HFF-Myc (cell line): ENCODE data around the gene KXD1.

Source experiments
- DNase-seq: peaks from one replicate; pipeline ENCODE4 v3.0.0-alpha.2; 2011; ENCODE audit warnings: low read depth; ENCODE audit errors: extremely low read depth
- H3K4me3 ChIP-seq: replicated peaks from 2 replicates; pipeline ENCODE4 v1.5.1; 2011; ENCODE audit warnings: low read depth, mild to moderate bottlenecking, control low read depth, low read length
- CTCF ChIP-seq: IDR thresholded peaks from 2 replicates; pipeline ENCODE4 v1.5.1; 2012; ENCODE audit warnings: mild to moderate bottlenecking, low read depth, low read length, control low read depth; ENCODE audit errors: missing control alignments

Gene KXD1

GRCh38 chr19:18617562-18617961 is 59.9 kb downstream of the KXD1 start:
- no peak for DNase-seq
- no peak for TF ChIP-seq CTCF
- no peak overlapping the region for H3K4me3 ChIP-seq

GRCh38 chr19:18618236-18618635 is 60.6 kb downstream of the KXD1 start:
- H3K4me3 ChIP-seq, result no peak overlapping the region
- no peak for DNase-seq
- TF ChIP-seq CTCF, result no peak
